Activated CD4-positive, CD25-positive, alpha-beta regulatory T cell treated with anti-CD3 and anti-CD28 coated beads, Interleukin-2, amount 50 U/mL, for 72 hours (primary cell): Measurements from ENCODE around the gene C5orf47.

ENCODE experiments used
- DNase-seq: peaks from one replicate; pipeline ENCODE4 v3.0.0; 2021

The C5orf47 gene, protein sequence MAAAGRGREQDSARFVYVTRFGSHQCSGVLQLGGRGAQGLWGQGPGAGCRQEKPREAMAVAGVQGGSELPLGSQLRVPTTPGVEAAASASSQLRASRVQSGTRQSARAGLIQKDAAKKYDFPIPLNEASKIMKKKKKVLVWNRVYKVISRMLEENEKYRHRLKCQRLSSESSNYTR

DNA sequence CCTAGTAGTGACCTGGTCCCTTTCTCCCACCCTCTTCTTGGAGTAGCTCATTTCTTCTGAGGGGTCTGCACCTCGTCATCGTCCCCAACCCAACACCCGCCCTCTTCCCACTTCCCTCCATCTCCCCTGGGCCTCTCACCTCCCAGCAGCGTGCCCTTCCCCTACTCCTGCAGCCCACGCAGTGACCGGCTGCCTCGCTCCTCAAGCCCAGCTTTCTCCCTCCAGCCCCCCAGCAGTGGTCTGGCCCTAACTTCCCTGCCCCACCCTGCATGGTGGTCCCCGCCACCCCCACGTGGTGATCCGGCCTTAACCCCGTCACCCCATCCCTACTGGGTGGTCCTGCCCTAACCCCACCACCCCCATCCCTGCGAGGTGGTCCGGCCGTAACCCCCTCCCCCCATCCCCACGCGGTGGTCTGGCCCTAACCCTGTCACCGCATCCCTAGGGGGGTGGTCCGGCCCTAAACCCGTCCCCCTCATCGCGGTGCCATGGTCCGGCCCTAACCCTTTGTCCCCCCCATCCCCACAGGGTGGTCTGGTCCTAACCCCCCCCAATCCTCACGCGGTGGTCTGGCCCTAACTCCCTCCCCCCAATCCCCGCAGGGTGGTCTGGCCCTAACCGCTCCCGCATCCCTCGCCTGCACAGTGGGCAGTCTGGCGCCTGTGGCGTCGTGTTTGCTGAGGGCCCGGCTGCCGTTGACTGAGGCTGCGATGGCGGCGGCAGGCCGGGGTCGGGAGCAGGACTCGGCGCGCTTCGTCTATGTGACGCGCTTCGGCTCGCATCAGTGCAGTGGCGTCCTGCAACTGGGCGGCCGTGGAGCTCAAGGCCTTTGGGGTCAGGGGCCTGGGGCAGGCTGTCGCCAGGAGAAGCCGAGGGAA lies at the start of gene C5orf47:
TSS of gene C5orf47 (plus strand) at position 617 of the 878 bp plus-strand sequence. CDS start at position 711, 94 bp downstream.
- no peak for DNase-seq

DNA sequence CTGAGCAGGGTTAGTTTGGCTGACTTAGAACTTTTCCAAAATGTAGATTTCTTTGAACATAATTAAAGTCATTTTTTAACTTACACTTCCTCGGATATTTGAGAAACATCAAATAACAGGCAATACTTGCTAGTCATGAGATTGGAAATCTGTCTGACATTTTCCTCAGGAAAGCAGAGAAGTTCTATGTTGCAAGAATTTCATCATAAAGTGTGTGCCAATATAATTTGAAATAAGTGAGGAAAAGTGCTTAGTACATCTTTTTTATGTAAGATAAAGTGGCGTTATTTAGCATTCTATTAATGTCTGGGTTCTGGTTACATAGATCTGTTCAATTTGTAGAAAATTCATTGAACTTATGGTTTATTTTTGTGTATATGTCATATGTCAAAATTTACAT lies 48.7 kb upstream of the C5orf47 start:
- no peak for DNase-seq

DNA sequence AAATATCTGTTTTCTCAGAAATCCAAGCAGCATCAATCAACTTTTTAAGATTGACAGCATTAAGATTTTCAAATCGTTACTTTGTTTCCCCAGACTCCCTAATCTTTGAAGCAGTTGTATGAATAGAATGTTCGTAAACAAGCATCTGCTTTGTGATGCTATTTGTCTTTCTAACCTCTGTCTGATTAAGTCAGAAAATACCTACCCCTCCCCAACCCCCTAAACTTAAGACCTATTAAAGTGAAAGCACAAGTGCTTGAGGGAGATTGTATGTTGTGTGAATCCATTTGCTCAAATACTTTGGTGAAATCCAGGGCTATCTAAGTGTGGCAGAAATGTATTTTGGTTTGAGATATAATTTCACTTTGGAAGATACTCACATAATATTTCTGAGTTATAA lies 47.9 kb upstream of the C5orf47 start:
- DNase-seq, result no peak

DNA sequence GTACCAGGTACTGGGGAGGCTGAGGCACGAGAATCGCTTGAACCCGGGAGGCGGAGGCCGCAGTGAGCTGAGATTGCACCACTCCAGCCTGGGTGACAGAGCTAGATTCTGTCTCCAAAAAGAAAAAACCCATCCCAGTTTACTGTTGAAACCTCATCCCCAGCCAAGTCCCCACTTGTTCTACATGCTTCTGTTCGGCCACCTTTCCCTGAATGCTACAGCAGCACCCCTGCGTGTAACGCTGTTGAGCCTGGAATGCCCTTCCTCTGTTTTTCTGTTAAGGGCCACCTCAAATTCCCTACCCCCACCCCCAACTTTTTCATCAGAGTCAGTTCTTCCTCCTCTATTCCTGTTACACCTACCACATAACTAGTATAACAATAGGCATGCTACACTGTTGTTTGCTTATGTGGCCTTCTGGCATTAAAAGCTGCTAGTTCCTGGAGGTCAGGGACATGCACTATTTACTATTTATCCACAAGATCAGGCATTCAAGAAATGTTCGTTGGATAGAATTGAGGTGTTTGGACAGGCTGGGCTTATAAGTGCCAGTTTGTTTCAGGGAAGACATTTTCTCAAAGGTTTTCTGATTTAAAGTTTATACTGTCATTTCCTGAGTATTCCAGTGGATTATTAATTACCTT lies 47.1 kb upstream of the C5orf47 start:
- no peak for DNase-seq

DNA sequence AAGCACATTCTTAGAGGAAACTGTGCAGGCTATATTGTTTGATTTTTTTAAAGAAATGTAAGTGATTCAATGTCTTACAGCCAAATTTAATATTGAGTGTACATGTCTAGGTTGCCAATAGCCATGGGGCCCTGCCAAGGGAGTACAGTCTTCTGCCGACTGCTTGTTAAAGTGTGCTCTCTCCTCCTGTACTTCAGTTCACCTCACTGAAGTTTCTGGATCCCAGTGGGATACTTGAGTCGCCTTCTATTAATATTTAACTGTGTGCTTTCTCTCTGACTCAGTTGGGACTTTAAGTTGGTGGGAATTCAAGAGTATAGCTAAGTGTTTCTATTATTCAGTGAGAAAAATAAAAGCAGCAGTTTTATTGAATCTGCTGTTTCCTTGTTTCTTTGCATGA lies 44.5 kb upstream of the C5orf47 start:
- no peak for DNase-seq

DNA sequence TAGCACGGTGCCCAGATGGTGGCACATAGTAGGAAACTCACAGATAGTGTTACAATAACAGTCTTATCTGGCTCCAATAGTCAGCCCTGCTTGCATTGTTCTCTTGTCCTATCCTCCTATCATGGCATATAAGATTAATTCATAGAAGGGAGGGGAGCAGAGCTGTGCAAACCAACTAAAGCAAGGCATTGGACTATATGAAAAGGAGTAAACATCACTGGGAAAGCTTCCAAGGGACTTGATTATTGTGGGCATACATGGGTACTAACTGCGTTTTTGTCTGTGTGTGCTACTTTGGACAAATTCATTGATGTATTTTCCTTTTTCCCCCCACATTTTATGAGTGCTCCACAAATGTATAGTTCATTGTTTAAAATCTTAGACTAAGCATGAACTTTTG lies 43.8 kb upstream of the C5orf47 start:
- DNase-seq, result no peak

DNA sequence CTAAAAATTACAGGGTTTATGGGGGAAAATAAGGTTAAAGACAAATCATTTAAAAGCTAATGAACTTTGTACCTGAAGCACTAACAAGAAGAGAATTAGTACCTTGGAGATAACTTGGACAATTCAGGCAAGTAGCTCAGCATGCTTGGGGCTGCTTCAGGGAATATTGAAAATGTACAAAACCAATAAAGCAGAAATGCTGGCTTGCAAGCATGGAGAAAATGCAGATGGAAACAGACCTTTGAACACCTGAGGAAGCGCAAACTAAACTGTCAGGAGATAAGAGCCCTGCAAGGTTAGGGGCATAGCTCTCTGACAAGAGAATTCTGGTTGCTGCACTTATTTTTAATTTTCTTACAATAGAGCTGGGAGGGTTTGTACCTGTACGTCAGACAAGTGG lies 42.6 kb upstream of the C5orf47 start:
- DNase-seq, result no peak

DNA sequence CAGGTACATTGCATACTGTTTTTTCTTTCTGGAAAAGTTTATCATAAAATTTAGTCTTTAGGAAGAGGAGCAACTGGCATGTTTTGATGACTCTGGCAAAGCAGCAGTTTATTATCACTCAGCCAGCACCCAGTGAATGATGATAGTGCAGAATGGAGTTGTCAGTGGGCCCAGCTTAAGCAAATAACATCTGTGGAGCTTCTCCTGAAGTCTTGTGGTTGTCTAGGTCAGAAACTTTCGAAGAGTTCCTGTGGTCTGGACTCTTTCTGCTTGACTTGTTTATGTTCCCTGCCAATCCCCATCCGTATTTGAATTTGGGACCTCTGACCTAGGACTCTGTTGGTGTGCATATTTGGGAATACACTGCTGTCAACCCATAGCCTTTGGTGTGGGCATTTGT lies 38.1 kb upstream of the C5orf47 start:
- no peak for DNase-seq

DNA sequence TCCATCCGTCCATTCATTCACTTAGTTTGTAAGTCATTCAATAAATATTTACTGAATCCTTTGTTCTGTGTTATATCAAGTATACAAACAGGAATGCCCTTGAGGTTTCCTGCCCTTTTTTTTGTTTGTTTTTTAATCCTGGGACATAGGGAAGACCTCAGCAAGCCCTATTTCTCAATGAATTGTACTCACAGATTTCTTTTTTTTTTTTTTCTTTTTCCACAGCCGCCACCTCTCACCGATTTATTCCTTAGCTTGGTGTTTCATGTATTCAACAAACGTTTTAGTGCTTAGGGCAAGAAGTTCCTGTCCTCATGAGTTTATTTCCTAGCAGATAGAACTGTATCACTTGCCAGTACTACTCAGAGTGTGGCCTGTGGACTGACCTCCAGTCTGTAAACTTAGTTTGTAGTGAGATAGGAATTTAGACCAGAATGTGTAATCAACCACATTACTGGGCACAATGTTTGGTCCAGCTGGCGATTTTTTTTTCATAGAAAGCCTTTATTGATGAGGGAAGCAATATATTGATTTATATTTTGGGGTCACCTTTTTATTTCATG lies 35.4 kb upstream of the C5orf47 start:
- no peak for DNase-seq

DNA sequence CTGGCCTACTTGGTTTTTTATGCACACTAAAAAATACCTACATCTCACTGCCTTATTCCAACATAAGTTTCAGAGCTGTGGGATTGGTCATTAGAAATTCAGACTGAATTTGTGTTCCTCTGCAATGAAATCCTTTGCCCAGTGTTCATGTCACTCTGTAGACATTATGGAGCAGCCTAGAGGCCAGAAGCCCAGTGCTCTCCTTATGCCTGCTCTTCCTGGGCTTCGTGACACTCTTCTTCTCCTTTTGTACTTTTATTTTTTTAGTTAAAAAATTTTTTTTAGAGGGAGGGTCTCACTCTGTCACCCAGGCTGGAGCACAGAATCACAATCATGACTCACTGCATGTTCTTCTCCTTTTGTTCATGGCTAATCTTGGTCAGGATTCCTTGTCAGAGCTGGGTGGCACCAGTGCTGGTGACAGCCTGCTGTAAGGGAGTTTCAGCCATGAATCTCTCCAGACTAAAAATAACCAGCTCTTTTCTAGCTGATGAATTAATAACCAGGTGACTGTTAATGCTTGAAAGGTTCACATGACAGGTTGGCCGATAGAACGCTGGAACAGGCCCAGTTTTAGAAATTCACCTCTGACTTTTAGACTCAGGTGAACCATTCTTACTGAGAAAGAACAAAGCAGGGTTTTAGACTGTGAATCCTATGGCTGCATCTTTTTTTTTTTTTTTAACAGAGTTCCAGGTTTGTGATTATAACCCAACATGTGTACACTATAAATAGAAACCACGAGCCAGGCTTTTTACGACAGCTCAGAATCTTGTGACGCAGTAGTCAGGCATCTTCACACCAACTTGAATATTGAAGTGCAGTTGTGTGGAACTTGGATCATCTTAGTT lies 34.1 kb upstream of the C5orf47 start:
- DNase-seq, result no peak

DNA sequence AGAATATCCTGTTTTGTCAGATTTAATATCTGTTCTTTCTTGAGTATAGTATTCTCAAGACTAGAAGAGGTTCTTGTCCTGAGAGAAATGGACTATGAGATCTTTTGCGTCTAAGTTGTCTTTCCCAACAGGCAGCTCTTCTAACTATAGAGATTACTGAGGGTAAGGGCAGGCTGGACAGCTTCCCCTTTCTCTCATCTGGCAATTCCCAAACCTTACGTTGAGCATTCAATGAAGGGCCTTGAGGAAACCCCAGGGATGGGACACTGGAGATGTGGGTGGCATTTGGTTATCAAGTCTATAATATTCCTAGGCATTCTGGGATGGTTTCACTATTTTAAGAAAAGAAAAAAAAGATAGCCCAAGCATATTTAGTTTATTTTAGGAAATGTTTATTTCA lies 28.0 kb upstream of the C5orf47 start:
- no peak for DNase-seq

DNA sequence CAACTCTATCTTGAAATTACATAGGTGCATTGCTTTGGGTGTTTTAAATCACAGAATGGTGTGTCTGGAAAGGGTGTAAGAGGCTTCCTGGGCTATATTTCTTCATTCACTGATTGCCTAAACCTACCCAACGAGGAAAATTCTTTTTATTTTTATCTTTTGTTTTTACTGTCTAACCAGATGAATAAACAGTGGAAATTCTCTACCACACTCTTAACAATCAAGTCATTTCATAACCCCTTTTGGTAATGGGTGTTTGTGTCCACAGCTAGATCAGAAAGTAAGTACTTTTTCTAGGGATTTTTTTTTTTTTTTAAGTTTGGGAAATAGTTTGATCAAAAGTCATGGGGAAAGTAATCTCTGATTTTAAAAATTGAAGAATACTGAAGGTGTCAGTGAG lies 27.6 kb upstream of the C5orf47 start:
- no peak for DNase-seq

DNA sequence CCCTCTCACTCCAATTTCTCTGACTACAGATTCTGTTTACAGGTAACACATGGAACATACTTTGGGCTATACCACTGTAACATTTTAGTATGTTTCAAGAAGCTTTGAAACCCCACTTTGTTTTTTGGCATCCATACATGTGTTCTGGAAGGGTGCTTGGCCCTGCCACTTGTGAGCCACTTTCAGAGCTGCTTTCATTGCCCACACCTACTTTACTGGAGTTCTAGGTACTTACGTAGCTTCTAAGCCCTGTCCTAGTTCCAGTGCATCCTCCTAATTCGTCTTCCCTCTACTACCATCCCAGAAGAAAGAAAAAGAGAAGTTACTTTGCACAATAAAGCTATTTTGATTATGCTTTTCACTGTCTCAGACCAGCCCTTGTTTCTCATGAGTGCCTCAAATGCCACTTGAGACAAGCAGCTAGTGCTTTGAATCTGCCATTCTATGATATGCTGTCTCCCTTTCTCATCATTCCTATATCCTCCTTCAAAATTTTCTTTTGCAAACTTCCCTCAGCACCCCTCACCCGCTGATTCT lies 26.5 kb upstream of the C5orf47 start:
- DNase-seq, result no peak

DNA sequence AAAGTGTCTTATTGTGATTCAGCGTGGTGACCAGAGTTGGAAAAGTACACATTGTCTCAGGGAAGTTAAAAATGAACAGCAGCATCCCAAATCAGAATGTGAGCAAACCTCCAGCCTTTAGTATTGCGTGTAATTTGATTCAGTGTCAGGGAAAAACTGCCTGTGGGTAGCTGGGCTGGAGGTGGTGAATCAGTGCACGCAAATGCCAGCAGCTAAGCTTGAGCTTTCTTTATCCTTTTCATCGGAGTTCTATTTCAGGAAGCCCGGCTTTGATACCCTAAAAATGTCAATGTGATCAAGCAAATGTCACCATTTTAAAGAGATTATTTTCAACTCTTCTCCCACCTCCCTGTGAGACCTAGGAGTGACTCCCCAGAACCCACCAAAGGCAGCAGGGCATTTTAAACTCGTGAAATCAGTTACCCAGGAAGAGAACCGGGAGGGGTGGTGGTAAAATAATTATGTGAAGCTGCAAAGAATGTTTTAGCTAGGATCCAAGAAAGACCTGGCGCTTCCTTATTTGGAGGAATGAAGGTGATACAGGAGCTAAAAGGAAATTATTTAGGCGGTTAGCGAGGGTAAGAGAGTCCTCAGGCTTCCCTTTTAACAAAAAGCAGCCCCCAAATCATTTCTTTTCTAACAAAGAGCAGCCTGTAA lies 25.7 kb upstream of the C5orf47 start:
- DNase-seq, result no peak

DNA sequence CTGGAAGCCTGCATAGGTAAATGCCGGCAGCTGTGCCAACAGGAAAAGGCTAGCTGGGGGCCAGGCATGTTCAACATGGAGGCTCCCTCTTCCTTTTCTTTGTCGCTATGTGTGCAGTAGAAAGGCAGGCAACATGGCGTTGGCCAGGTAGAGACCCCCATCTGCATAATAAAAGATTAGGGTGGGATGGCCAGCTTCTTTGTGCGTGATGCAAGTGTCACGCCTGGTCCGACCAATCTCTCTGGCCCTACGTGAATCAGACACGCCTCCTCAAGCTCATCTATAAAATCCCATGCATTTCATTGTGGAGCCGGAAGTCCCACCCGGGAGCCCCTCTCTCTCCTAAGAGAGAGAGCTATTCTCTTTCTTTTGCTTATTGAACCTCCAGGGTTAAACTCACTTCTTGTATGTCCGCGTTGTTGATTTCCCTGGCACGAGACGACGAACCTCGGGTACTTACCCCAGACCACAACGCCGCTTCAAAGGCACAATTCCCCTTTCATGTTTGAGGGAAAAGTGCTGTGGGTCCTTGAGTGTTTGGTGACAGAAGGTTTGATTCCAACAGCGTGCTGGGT lies 25.0 kb upstream of the C5orf47 start:
- DNase-seq, result no peak

DNA sequence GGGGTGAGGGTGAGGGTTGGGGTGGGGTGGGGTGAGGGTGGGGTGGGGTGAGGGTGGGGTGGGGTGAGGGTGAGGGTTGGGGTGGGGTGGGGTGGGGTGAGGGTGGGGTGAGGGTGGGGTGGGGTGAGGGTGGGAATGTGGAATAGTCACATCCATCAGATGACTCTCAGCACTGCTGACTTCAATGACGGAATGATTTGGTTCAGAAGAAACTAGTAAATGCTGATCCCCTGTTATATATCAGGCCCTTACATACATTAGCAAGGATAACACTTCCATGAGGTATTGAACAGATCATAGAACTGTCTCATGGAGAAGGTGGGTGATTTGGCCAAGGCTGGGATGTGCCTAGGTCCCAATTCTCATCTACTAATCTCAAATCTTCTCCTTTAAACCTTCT lies 24.5 kb upstream of the C5orf47 start:
- DNase-seq, result no peak

DNA sequence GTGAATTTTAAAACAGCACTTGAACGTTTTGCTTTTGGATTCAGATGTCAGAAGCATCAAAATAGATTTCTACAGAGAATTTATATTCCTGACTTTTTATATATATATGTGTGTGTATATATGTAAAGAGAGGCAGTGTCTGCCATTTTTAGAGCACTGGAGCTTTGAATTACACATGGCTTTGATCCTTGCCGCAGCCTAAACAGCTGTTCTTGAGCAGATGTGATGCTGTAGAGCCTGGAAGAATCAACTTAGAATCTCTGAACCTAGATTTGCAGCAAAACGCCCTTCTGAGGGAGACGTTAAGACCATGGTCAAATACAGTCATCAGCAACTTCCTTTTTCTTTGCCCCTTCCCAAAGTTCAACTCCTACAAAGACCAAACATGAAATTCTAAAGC lies 21.7 kb upstream of the C5orf47 start:
- DNase-seq, result no peak

DNA sequence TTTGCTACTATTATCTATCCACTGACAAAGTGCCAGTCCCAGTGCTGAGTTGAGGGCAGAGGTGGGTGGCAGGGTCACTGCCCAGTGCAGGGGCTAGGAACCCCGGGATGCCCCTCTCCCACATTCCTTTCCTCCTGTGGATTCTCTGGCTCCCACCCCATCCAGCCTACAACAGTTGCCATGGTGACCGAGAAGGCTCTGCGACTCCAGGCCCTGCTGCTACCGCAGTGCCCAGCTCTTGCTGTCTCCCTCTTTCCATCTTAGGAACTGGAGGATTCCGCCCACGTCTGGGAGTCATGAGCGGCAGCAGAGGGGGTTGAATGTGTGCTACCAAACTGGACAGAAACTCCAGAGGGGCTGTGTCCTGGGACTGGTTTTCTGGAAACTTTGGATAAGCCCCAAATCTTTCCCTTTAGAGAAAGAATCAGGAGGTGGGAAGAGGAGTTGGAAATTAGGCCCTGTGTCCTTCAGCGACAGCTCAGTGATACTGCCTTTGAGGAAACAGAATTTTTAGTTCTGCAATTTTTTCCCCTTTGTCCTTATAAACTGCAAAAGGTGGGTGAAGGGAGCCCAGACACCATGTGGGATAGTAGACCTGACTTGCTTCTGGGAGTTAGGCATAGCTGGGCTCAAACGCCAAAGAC lies 20.7 kb upstream of the C5orf47 start:
- no peak for DNase-seq

DNA sequence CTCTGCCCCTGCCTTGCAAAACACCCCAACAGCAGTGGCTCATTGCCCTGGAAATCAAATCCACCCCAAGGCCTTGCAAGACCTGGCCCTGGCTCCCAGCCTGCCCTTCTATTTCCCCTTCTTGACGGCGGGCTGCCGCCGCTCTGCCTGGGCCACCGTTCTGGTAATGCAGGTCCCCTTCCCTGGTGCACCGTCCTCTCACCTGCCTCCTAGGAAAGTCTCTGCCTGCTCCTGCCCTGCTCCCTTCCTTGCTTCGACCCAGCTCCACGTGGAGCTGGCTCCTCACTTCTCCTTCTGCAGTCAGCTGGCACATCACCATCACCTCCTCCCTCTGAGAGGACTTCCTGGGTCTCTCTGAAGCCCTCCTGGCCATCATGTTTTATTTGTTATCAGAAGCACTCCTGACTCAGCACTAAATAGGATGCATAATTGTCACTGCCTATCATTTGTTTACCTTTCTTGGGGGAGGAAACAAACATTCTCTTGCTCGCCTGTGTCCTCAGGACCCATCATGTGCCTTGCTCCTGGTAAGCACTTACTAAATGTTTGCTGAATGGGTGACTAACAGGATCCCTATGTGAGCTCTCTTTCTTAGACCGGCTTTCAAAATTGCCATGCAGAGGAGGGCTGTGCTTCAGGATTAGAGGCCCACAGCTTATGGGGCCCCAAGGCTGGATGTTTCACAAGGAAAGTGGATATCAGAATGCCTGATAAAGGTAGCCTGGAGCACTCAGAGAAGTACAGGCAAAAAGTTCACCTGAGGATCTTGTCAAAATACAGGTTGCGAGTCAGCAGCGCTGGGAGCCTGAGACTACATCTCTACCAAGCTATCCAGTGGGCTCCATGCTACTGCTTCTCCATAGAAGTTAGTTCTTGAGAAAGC lies 19.6 kb upstream of the C5orf47 start:
- DNase-seq, result no peak
